NCI-H2227 treated with DMSO at 0.1 percent for 48 hours (cell line): Measurements from ENCODE around the gene NFIX.
"Not testable (repeated sequence)": the region's sequence is repeated elsewhere in the genome, so short reads cannot be mapped to it uniquely, and the experiment has no call there.

Source experiments
- DNase-seq: peaks from one replicate; lab custom pipeline; 2025; lab: John Stamatoyannopoulos, UW

The NFIX gene

GRCh38 chr19:12994701-12995595 lies at the start of gene NFIX:
Gene NFIX (plus strand): TSS chr19:12995475. CDS start chr19:12995838, 363 bp downstream.
- DNase-seq: no peak

GRCh38 chr19:12945479-12946091 lies 49.7 kb upstream of the NFIX start, which contains the start of gene RAD23A:
Gene RAD23A (plus strand): TSS chr19:12945862. CDS start chr19:12945949, 87 bp downstream.
- peak; percentile 94 for DNase-seq

- peak; percentile 38 for DNase-seq
Observed at GRCh38 chr19:12946092-12946721, 49.1 kb upstream of the NFIX start.

- DNase-seq: no peak
Observed at GRCh38 chr19:12946731-12947496, 48.4 kb upstream of the NFIX start.

- DNase-seq: no peak
Observed at GRCh38 chr19:12947702-12948611, 47.3 kb upstream of the NFIX start.

GRCh38 chr19:12948612-12949362 lies 46.5 kb upstream of the NFIX start:
- no peak for DNase-seq

GRCh38 chr19:12949363-12950283 lies 45.7 kb upstream of the NFIX start:
- DNase-seq: no peak

GRCh38 chr19:12952050-12952449 lies 43.2 kb upstream of the NFIX start:
- DNase-seq: not testable (repeated sequence)

GRCh38 chr19:12952488-12953137 lies 42.7 kb upstream of the NFIX start:
- no peak for DNase-seq

GRCh38 chr19:12953138-12953798 lies 42.0 kb upstream of the NFIX start:
- no peak for DNase-seq

- DNase-seq: no peak
Observed at GRCh38 chr19:12953799-12954611, 41.3 kb upstream of the NFIX start.

GRCh38 chr19:12954612-12954962 lies 40.7 kb upstream of the NFIX start:
- no peak for DNase-seq

GRCh38 chr19:12955575-12955974 lies 39.7 kb upstream of the NFIX start:
- not testable (repeated sequence) for DNase-seq

GRCh38 chr19:12955996-12956395 lies 39.3 kb upstream of the NFIX start:
- DNase-seq: no peak

GRCh38 chr19:12956446-12957388 lies 38.6 kb upstream of the NFIX start, which contains the start of gene GADD45GIP1:
Gene GADD45GIP1 (minus strand): TSS chr19:12957223. CDS start chr19:12957212, 11 bp downstream.
- peak; percentile 48 for DNase-seq
